H1 (cell line): Measurements from ENCODE around the gene MARCHF3. TPM values are rescaled to one million over a fixed set of nuclear protein-coding genes. Genes with fewer than 3 reads are reported as not detected.

Experiments
- CTBP2 ChIP-seq: IDR thresholded peaks from 2 replicates; pipeline ENCODE4 v1.7.0; 2011; ENCODE audit warnings: borderline replicate concordance, mild to moderate bottlenecking, moderate library complexity, mixed read lengths, low read length; ENCODE audit not compliant: insufficient read depth, insufficient read length
- SAP30 ChIP-seq: fragments of 300-600 bp; sonication (generic); IDR thresholded peaks from 2 replicates; pipeline ENCODE4 v1.7.1; 2012; ENCODE audit warnings: low read length, moderate library complexity, mild to moderate bottlenecking, inconsistent platforms; ENCODE audit not compliant: insufficient read depth, insufficient replicate concordance
- SRF ChIP-seq: IDR thresholded peaks from 2 replicates; pipeline ENCODE4 v1.6.1; 2011; ENCODE audit warnings: mild to moderate bottlenecking, low read depth, low read length, moderate library complexity
- USF2 ChIP-seq: IDR thresholded peaks from 2 replicates; pipeline ENCODE4 v1.6.1; 2011; ENCODE audit warnings: low read length, improper control_type of control experiment
- polyA plus RNA-seq, 7 experiments: library from polyadenylated mRNA; depleted of rRNA in 3 of 7; stranded (reverse) in 5 of 7; unstranded in 2 of 7; fragments of >200 nt in 5 of 7; fragments of 200-250 nt in 2 of 7; gene quantifications; 1 replicate in 5 of 7; 2 replicates in 1 of 7; 4 replicates in 1 of 7; pipeline versions ENCODE4 v1.2.1 to v1.2.3, GENCODE V29; 2011 to 2013; ENCODE audit warnings: missing spikeins in 2 of 7, mixed read lengths in 2 of 7
- total RNA-seq: library from RNA; stranded (reverse); fragmentation: NEBNext Ultra II Directional; extraction: Animal tissue kit (Norgen Biotek cat#: 25700); gene quantifications from 2 replicates; pipeline ENCODE4 v1.2.1, GENCODE V29; 2021
- TF ChIP-seq, protein P1 (sequence below): IDR thresholded peaks from 2 replicates; pipeline ENCODE4 v1.6.1; 2011; ENCODE audit warnings: low read depth, mild to moderate bottlenecking, low read length; ENCODE audit not compliant: insufficient read depth

The MARCHF3 gene
- total and polyA plus RNA-seq, 2 of the 8 experiments (the other 6 are each of a cell fraction or from before 2014, with no cell fraction given) = 12.0 to 16.9 TPM

DNA sequence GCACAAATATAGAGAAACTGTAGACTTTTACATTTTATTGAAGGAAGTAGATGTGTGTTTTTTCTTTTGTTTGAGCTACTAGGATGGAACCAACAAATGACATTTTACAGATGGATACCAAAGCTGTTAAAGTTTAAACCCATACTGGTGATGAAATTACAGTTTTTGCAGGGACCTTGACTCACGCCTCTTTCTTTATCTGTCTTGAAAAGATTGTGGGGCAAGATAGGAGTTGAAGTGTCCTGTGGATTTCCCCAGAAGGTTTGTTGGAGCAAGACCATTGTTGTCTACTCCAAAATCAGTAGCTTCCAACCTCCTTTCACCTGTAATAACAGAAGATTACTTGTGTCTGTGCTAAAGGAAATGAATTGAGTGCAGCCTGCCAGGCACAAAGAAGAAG lies 47.0 kb upstream of the MARCHF3 start (continued):
- TF ChIP-seq CTBP2 (no peak), SRF (no peak), SAP30 (no peak), USF2 (no peak)
- TF ChIP-seq, protein P1, sequence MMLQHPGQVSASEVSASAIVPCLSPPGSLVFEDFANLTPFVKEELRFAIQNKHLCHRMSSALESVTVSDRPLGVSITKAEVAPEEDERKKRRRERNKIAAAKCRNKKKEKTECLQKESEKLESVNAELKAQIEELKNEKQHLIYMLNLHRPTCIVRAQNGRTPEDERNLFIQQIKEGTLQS = no peak
